MM.1S (cell line): ENCODE measurements around the gene CD248.

Source experiments
- CTCF ChIP-seq: fragments of 300-600 bp; sonication (generic); IDR thresholded peaks from 2 replicates; pipeline ENCODE4 v1.5.1; 2016; ENCODE audit warnings: antibody characterized with exemption, low read length, mixed read lengths
- EZH2phosphoT487 ChIP-seq: fragments of 300-600 bp; sonication (generic); IDR thresholded peaks from 2 replicates; pipeline ENCODE4 v1.6.1; 2018; ENCODE audit warnings: antibody characterized with exemption, low read length

GRCh38 chr11:66272596-66272995 lies 44.2 kb downstream of the CD248 start:
- TF ChIP-seq CTCF, result no peak
- TF ChIP-seq EZH2phosphoT487, result no peak
